Measurements from ENCODE around the gene TMEM203.
"Not testable (repeated sequence)": the region's sequence is repeated elsewhere in the genome, so short reads cannot be mapped to it uniquely, and the experiment has no call there.

The TMEM203 gene

GRCh38 chr9:137241490-137242268, 36.2 kb upstream of the TMEM203 start:
- DNase-seq (ENCODE audit: low spot score): peak; percentile 81

GRCh38 chr9:137240841-137241489, 35.5 kb upstream of the TMEM203 start, which contains the start of gene TUBB4B:
Gene TUBB4B, plus strand, starts transcription at chr9:137241287. Its CDS starts 74 bp downstream, at chr9:137241361.
- peak; percentile 100 for DNase-seq (ENCODE audit: low spot score)

GRCh38 chr9:137240318-137240840, 34.9 kb upstream of the TMEM203 start:
- DNase-seq (ENCODE audit: low spot score): peak; percentile 82

- DNase-seq (ENCODE audit: low spot score): not testable (repeated sequence)
These were observed 34.2 kb upstream of the TMEM203 start for GRCh38 chr9:137239541-137240200.

GRCh38 chr9:137237759-137238726, 32.6 kb upstream of the TMEM203 start:
- no peak for DNase-seq (ENCODE audit: low spot score)

- no peak for DNase-seq (ENCODE audit: low spot score)
These were observed 31.5 kb upstream of the TMEM203 start for GRCh38 chr9:137236936-137237421.

GRCh38 chr9:137236238-137236935, 30.9 kb upstream of the TMEM203 start:
- peak; percentile 98 for DNase-seq (ENCODE audit: low spot score)

- DNase-seq (ENCODE audit: low spot score): no peak
These were observed 30.2 kb upstream of the TMEM203 start for GRCh38 chr9:137235424-137236237.

GRCh38 chr9:137234758-137235423, 29.4 kb upstream of the TMEM203 start:
- no peak for DNase-seq (ENCODE audit: low spot score)

- DNase-seq (ENCODE audit: low spot score): no peak
These were observed 28.7 kb upstream of the TMEM203 start for GRCh38 chr9:137234055-137234697.

GRCh38 chr9:137233143-137233980, 27.9 kb upstream of the TMEM203 start:
- DNase-seq (ENCODE audit: low spot score): no peak

- DNase-seq (ENCODE audit: low spot score): no peak
These were observed 27.1 kb upstream of the TMEM203 start for GRCh38 chr9:137232510-137232909.

- DNase-seq (ENCODE audit: low spot score): no peak
These were observed 26.7 kb upstream of the TMEM203 start for GRCh38 chr9:137232101-137232500.

- DNase-seq (ENCODE audit: low spot score): no peak
These were observed 26.1 kb upstream of the TMEM203 start for GRCh38 chr9:137231372-137232039.

- DNase-seq (ENCODE audit: low spot score): no peak
These were observed 25.4 kb upstream of the TMEM203 start, which contains the start of gene SLC34A3 for GRCh38 chr9:137230705-137231371. Gene SLC34A3, plus strand, starts transcription at chr9:137230901. Its CDS starts 802 bp downstream, at chr9:137231703.

- no peak for DNase-seq (ENCODE audit: low spot score)
These were observed 24.7 kb upstream of the TMEM203 start for GRCh38 chr9:137229903-137230704.

Data from hepatic stellate cell (primary cell).